MCF 10A (cell line): ENCODE measurements around the gene PHACTR1. TPM values are rescaled to one million over a fixed set of nuclear protein-coding genes. Genes with fewer than 3 reads are reported as not detected.

ENCODE experiments used
- BruUV-seq: library from RNA; stranded (reverse); fragments of 400-500 nt; replicated peaks from 2 replicates; lab custom pipeline; 2021; lab: Mats Ljungman, UMichigan
- CTCF ChIA-PET: fragments of 300-600 bp; sonication (Branson Sonifier 250); formaldehyde crosslinking; extraction: SDS; loops from one replicate; lab custom pipeline; 2021; ENCODE audit warnings: antibody characterized with exemption, inconsistent platforms; lab: Yijun Ruan, JAX
- POLR2A ChIA-PET: fragments of 300-600, 350-650 bp; sonication (Branson Sonifier 250); formaldehyde crosslinking; extraction: SDS; loops from one replicate; lab custom pipeline; 2020; ENCODE audit warnings: antibody characterized with exemption, inconsistent platforms; lab: Yijun Ruan, JAX
- DNase-seq: peaks from one replicate; pipeline ENCODE4 v3.0.0-alpha.2; 2018; ENCODE audit not compliant: unreplicated experiment
- H3K27ac Mint-ChIP-seq: one replicate; pipeline ENCODE4 v1.8.0; 2022; ENCODE audit warnings: mild to moderate bottlenecking, low read depth, mixed read lengths; ENCODE audit not compliant: unreplicated experiment
- H3K27me3 Mint-ChIP-seq: one replicate; pipeline ENCODE4 v1.8.0; 2022; ENCODE audit warnings: mixed read lengths; ENCODE audit not compliant: insufficient read depth, unreplicated experiment
- H3K36me3 Mint-ChIP-seq: one replicate; pipeline ENCODE4 v1.8.0; 2022; ENCODE audit warnings: mild to moderate bottlenecking, moderate library complexity, mixed read lengths; ENCODE audit not compliant: insufficient read depth, unreplicated experiment
- H3K4me1 Mint-ChIP-seq: one replicate; pipeline ENCODE4 v1.8.0; 2022; ENCODE audit warnings: mixed read lengths; ENCODE audit not compliant: insufficient read depth, unreplicated experiment
- H3K4me3 Mint-ChIP-seq: one replicate; pipeline ENCODE4 v1.8.0; 2022; ENCODE audit warnings: mild to moderate bottlenecking, moderate library complexity, mixed read lengths; ENCODE audit not compliant: unreplicated experiment
- H3K9me3 Mint-ChIP-seq: one replicate; pipeline ENCODE4 v1.8.0; 2022; ENCODE audit warnings: mixed read lengths; ENCODE audit not compliant: unreplicated experiment
- intact Hi-C: fragments of 100-400 bp; cut with micrococcal nuclease; formaldehyde crosslinking; loops from 2 replicates; pipeline ENCODE4 v1.14.1; 2022
- total RNA-seq: library from RNA; stranded (reverse); gene quantifications from 2 replicates; pipeline ENCODE4 v1.2.3, GENCODE V29; 2022
- TF ChIP-seq, protein P1 (sequence below): fragments of 200-600 bp; IDR thresholded peaks from one replicate; pipeline ENCODE4 v1.8.0; 2022; ENCODE audit warnings: antibody characterized with exemption, mild to moderate bottlenecking; ENCODE audit not compliant: unreplicated experiment

Gene PHACTR1
- total RNA-seq, 1 experiment from 2014 or later, result not detected

DNA sequence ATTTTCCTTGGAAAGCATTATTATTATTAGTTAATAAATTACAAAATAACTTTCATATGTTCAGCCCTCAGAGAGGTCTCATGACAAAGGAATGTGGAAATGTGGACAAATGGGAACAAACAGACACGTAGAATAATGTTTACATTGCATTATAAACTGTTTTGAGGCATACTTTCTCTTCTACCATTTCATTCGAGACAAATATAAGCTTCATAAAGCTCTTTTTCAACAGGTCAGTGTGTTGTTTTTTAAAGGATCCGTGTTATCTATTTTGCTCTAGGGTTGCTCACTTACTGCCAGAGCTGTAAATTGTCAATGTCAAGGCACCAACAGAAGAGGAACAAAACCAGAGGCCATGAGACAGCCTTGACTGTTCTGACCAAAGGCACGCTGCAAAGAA is 256.8 kb downstream of the PHACTR1 start:
- no peak for DNase-seq
- Mint-ChIP-seq H3K36me3 (no peaks in the 10 kb centered on the region), H3K27me3 (peaks cover 45% of the 10 kb centered on the region), H3K9me3 (no peaks in the 10 kb centered on the region), H3K27ac (no peak overlapping the region), H3K4me3 (no peak overlapping the region), H3K4me1 (no peaks in the 10 kb centered on the region)
- ChIA-PET CTCF (no interaction called here), POLR2A (no interaction called here)
- BruUV-seq, result no TSS peak
- intact Hi-C loops, result no loop called here
- TF ChIP-seq, protein P1, sequence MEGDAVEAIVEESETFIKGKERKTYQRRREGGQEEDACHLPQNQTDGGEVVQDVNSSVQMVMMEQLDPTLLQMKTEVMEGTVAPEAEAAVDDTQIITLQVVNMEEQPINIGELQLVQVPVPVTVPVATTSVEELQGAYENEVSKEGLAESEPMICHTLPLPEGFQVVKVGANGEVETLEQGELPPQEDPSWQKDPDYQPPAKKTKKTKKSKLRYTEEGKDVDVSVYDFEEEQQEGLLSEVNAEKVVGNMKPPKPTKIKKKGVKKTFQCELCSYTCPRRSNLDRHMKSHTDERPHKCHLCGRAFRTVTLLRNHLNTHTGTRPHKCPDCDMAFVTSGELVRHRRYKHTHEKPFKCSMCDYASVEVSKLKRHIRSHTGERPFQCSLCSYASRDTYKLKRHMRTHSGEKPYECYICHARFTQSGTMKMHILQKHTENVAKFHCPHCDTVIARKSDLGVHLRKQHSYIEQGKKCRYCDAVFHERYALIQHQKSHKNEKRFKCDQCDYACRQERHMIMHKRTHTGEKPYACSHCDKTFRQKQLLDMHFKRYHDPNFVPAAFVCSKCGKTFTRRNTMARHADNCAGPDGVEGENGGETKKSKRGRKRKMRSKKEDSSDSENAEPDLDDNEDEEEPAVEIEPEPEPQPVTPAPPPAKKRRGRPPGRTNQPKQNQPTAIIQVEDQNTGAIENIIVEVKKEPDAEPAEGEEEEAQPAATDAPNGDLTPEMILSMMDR, result no peak

DNA sequence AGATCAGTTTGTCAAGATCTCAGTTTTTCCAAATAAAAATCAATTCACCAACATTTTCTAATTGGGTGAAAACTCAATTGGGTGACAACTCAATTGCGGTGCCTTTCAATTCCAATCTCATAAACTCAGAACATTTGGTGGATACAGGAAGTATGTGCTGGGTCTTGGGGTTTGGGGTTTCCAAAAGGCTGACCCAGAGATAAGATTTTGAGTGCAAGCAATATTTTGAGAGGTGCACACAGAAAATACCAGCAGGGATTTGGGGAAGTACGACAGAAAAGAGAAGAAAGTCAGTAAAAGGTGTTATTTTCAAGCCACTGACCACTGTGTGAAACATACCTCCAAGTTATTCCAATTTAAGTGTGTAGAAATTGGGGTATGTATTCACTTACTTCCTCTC is 258.0 kb downstream of the PHACTR1 start:
- ChIA-PET CTCF (no interaction called here), POLR2A (no interaction called here)
- Mint-ChIP-seq H3K27ac (no peak overlapping the region), H3K4me1 (no peaks in the 10 kb centered on the region), H3K4me3 (no peak overlapping the region), H3K9me3 (no peaks in the 10 kb centered on the region), H3K27me3 (peaks cover 42% of the 10 kb centered on the region), H3K36me3 (no peaks in the 10 kb centered on the region)
- DNase-seq, result no peak
- TF ChIP-seq, protein P1, result no peak
- BruUV-seq, result no TSS peak
- intact Hi-C loops, result no loop called here

- no TSS peak for BruUV-seq
- H3K36me3 Mint-ChIP-seq, result no peaks in the 10 kb centered on the region
- no peaks in the 10 kb centered on the region for H3K4me1 Mint-ChIP-seq
- H3K27me3 Mint-ChIP-seq, result peaks cover 34% of the 10 kb centered on the region
- DNase-seq, result no peak
- no peak overlapping the region for H3K4me3 Mint-ChIP-seq
- CTCF ChIA-PET, result no interaction called here
- POLR2A ChIA-PET, result no interaction called here
- no peak overlapping the region for H3K27ac Mint-ChIP-seq
- intact Hi-C loops, result no loop called here
- no peaks in the 10 kb centered on the region for H3K9me3 Mint-ChIP-seq
- TF ChIP-seq, protein P1, result no peak
Measured at GRCh38 chr6:12976366-12976765, 259.8 kb downstream of the PHACTR1 start.

DNA sequence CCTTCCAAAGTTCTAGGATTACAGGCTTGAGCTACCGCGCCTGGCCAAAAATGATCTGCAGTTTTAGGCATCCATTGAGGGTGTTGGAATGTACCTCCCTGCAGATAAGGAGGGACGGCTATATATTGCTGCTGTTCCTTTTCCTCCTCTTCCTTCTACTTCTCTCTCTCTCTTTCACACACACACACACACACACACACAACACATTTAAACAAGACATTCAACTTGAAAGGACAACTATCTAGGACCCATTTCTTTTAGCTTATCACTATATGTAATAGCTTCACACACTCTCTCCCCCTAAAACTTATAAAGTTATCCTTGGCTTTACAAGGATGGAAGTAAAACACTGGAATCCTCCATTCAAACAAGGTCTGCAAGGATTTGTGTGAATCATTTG is 260.6 kb downstream of the PHACTR1 start:
- no peak for DNase-seq
- ChIA-PET POLR2A (interaction anchor here (0.7 kb wide), 1 partner anchor 229 kb away, joined by 3 read pairs; no protein-coding TSS in a partner anchor), CTCF (no interaction called here)
- Mint-ChIP-seq H3K4me1 (no peaks in the 10 kb centered on the region), H3K4me3 (no peak overlapping the region), H3K36me3 (no peaks in the 10 kb centered on the region), H3K27ac (no peak overlapping the region), H3K9me3 (no peaks in the 10 kb centered on the region), H3K27me3 (peaks cover 29% of the 10 kb centered on the region)
- BruUV-seq, result no TSS peak
- intact Hi-C loops, result no loop called here
- TF ChIP-seq, protein P1, result no peak
